ENCODE data around the gene FNDC4. TPM values are rescaled to one million over a fixed set of nuclear protein-coding genes. Genes with fewer than 3 reads are reported as not detected.

Gene FNDC4
- total RNA-seq, 4 donors from 2014 or later: 4.7 to 8.0 (median 5.5) TPM

DNA sequence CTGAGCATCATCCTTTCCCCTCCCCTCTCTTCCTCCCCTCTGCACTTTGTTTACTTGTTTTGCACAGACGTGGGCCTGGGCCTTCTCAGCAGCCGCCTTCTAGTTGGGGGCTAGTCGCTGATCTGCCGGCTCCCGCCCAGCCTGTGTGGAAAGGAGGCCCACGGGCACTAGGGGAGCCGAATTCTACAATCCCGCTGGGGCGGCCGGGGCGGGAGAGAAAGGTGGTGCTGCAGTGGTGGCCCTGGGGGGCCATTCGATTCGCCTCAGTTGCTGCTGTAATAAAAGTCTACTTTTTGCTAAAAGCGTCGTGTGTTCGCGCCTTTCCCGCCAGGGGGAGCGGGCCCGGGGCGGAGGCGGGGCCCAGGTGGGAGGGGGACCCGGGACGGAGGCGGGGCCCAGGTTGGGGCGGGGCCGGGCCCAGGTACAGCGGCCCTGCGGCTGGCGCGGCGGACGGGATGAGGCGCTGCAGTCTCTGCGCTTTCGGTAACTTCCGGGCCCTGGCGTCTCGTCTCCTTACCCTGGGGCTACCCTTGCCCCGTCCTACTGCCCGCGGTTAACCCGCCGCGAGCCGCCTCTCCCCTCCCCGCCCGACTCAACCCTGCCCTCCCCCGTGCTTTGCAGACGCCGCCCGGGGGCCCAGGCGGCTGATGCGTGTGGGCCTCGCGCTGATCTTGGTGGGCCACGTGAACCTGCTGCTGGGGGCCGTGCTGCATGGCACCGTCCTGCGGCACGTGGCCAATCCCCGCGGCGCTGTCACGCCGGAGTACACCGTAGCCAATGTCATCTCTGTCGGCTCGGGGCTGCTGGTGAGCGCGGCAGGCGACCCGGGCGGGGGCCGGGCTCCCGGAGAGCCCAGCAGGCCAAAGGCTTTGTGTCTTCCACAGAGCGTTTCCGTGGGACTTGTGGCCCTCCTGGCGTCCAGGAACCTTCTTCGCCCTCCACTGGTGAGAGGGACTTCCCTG is 52.8 kb downstream of the FNDC4 start, which contains the start of gene KRTCAP3:
Gene KRTCAP3 (plus strand): TSS at position 424 of the 962 bp plus-strand sequence. CDS start 32 bp downstream, at position 456.
- WGBS: 44% methylated on average over 28 of the region's 80 CpGs
- DNase-seq (ENCODE audit: low spot score in 2 of 2): peak in 1 of 2 donors; percentile 64
- peaks cover 51% of the 10 kb centered on the region for H3K36me3 ChIP-seq
- peaks cover 24% of the 10 kb centered on the region for H3K4me1 ChIP-seq
- peak within 1 kb of the TSS; percentile 42 for H3K27ac ChIP-seq
- H3K27me3 ChIP-seq: no peaks in the 10 kb centered on the region
- H3K4me3 ChIP-seq: peak within 1 kb of the TSS; percentile 50
- TF ChIP-seq EP300 (IDR thresholded peaks at IDR 0.05) (no peak), POLR2A (IDR thresholded peaks at IDR 0.05) (no peak), POLR2AphosphoS5 (IDR thresholded peaks at IDR 0.05) (no peak)
- TF ChIP-seq, protein P1, sequence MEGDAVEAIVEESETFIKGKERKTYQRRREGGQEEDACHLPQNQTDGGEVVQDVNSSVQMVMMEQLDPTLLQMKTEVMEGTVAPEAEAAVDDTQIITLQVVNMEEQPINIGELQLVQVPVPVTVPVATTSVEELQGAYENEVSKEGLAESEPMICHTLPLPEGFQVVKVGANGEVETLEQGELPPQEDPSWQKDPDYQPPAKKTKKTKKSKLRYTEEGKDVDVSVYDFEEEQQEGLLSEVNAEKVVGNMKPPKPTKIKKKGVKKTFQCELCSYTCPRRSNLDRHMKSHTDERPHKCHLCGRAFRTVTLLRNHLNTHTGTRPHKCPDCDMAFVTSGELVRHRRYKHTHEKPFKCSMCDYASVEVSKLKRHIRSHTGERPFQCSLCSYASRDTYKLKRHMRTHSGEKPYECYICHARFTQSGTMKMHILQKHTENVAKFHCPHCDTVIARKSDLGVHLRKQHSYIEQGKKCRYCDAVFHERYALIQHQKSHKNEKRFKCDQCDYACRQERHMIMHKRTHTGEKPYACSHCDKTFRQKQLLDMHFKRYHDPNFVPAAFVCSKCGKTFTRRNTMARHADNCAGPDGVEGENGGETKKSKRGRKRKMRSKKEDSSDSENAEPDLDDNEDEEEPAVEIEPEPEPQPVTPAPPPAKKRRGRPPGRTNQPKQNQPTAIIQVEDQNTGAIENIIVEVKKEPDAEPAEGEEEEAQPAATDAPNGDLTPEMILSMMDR (IDR thresholded peaks at IDR 0.05): peak in 1 of 2 donors; percentile 29
- no peaks in the 10 kb centered on the region for H3K9me3 ChIP-seq

Other genes starting within 250 kb of the FNDC4 start
- gene SLC30A3, start 232.2 kb downstream of the FNDC4 start, total RNA-seq: not detected
- not detected for gene DNAJC5G, start 219.8 kb downstream of the FNDC4 start, total RNA-seq
- not detected for gene TRIM54, start 212.8 kb downstream of the FNDC4 start, total RNA-seq
- gene UCN, start 186.8 kb downstream of the FNDC4 start, total RNA-seq: 1 to 10 TPM in 2 of 4 donors, not detected in 2; 2.1 to 3.9 TPM
- gene MPV17, start 172.1 kb downstream of the FNDC4 start, total RNA-seq: 10 to 100 TPM; 51.8 to 87.5 (median 68.4) TPM
- gene GTF3C2, start 138.4 kb downstream of the FNDC4 start, total RNA-seq: 100 to 1,000 TPM in 1 of 4 donors, 10 to 100 TPM in 3; 53.8 to 160 (median 75.9) TPM
- 10 to 100 TPM; 34.3 to 68.2 (median 48.5) TPM for gene EIF2B4, start 124.9 kb downstream of the FNDC4 start, total RNA-seq
- gene SNX17, start 124.6 kb downstream of the FNDC4 start, total RNA-seq: 10 to 100 TPM; 73.4 to 89.8 (median 76.4) TPM
- gene ZNF513, start 114.5 kb downstream of the FNDC4 start, total RNA-seq: 10 to 100 TPM in 3 of 4 donors, 1 to 10 TPM in 1; 7.6 to 16.7 (median 11.7) TPM
- 10 to 100 TPM; 37.4 to 54.1 (median 49.3) TPM for gene PPM1G, start 85.6 kb downstream of the FNDC4 start, total RNA-seq
- gene NRBP1, start 66.6 kb downstream of the FNDC4 start, total RNA-seq: 10 to 100 TPM; 66.8 to 84.3 (median 77.0) TPM
- 10 to 100 TPM; 31.0 to 50.1 (median 42.2) TPM for gene KRTCAP3, start 52.8 kb downstream of the FNDC4 start, total RNA-seq
- 10 to 100 TPM; 21.6 to 70.0 (median 27.4) TPM for gene IFT172, start 5.5 kb downstream of the FNDC4 start, total RNA-seq
- gene GCKR, start 1.6 kb upstream of the FNDC4 start, total RNA-seq: 1 to 10 TPM in 1 of 4 donors, under 1 TPM in 2, not detected in 1; 0.56 to 1.0 (median 0.64) TPM
- 10 to 100 TPM in 3 of 4 donors, 1 to 10 TPM in 1; 8.1 to 23.5 (median 20.6) TPM for gene ZNF512, start 87.8 kb upstream of the FNDC4 start, total RNA-seq
- 1 to 10 TPM; 1.2 to 3.9 (median 3.0) TPM for gene CCDC121, start 133.8 kb upstream of the FNDC4 start, total RNA-seq
- 10 to 100 TPM; 21.0 to 30.5 (median 24.2) TPM for gene GPN1, start 133.8 kb upstream of the FNDC4 start, total RNA-seq
- 10 to 100 TPM; 17.0 to 27.3 (median 22.2) TPM for gene SUPT7L, start 168.4 kb upstream of the FNDC4 start, total RNA-seq
- 10 to 100 TPM; 15.1 to 25.3 (median 20.7) TPM for gene SLC4A1AP, start 168.7 kb upstream of the FNDC4 start, total RNA-seq

Measured in suprapubic skin (tissue), 4 donors.